Sciatic nerve (tissue), 2 donors: Measurements from ENCODE around the gene VWA2. TPM values are rescaled to one million over a fixed set of nuclear protein-coding genes. Genes with fewer than 3 reads are reported as not detected.
"Not testable (repeated sequence)": the region's sequence is repeated elsewhere in the genome, so short reads cannot be mapped to it uniquely, and the experiment has no call there.

Experiments used
- ATAC-seq: fragments of 200-7000 bp; cut with Tn5 transposase; one replicate; pipeline ENCODE4 v1.9.1; 2020; ENCODE audit warnings: mild to moderate bottlenecking, moderate library complexity
- DNase-seq: peaks from one replicate; pipeline ENCODE4 v3.0.0-alpha.2; 2020; ENCODE audit warnings: low spot score
- intact Hi-C: fragments of 100-400 bp; cut with DNase I; formaldehyde crosslinking; loops from one replicate; pipeline ENCODE4 v1.14.2; 2022
- total RNA-seq: library from RNA; stranded (reverse); fragmentation: NEBNext Ultra II Directional; extraction: Animal tissue kit (Norgen Biotek cat#: 25700); gene quantifications from one replicate; pipeline ENCODE4 v1.2.1, GENCODE V29; 2021
- donor health status: DM: no; HTN: no; CAD: no.
- donor health status: DM: no; HTN: no; CAD: no.

VWA2 gene
- total RNA-seq, 1 donor from 2014 or later = 0.62 TPM

- ATAC-seq = no peak
- DNase-seq = no peak
- intact Hi-C loops = no loop called here
Observed at GRCh38 chr10:114329634-114330365, 90.7 kb downstream of the VWA2 start.

- DNase-seq (no peak), ATAC-seq (peak; percentile 43)
- intact Hi-C loops = no loop called here
Observed at GRCh38 chr10:114332301-114333192, 93.5 kb downstream of the VWA2 start.

GRCh38 chr10:114333441-114333840 is 94.4 kb downstream of the VWA2 start:
- ATAC-seq, intact Hi-C loops, DNase-seq: not testable (repeated sequence)

GRCh38 chr10:114334301-114334700 is 95.2 kb downstream of the VWA2 start:
- DNase-seq = no peak
- ATAC-seq = peak; percentile 35
- intact Hi-C loops = no loop called here

GRCh38 chr10:114335614-114336013 is 96.6 kb downstream of the VWA2 start:
- intact Hi-C loops = no loop called here
- ATAC-seq (no peak), DNase-seq (no peak)

GRCh38 chr10:114336823-114337509 is 97.9 kb downstream of the VWA2 start:
- ATAC-seq (no peak), DNase-seq (no peak)
- intact Hi-C loops = no loop called here

GRCh38 chr10:114337510-114338462 is 98.7 kb downstream of the VWA2 start:
- intact Hi-C loops = no loop called here
- no peak for ATAC-seq
- no peak for DNase-seq

GRCh38 chr10:114340816-114341215 is 101.8 kb downstream of the VWA2 start:
- intact Hi-C loops = loop anchor here (10.0 kb wide), 1 partner anchor 64 kb away; the partner anchor contains the start of gene AFAP1L2
- DNase-seq (peak; percentile 61), ATAC-seq (peak; percentile 23)

Other genes with a start within 250 kb of the VWA2 start
- gene ADRB1, start 195.4 kb upstream of the VWA2 start, total RNA-seq = 0.76 TPM
- gene CCDC186, start 65.1 kb upstream of the VWA2 start, total RNA-seq = 23.1 TPM
- 0.31 TPM for gene TDRD1, start 59.9 kb upstream of the VWA2 start, total RNA-seq
- gene AFAP1L2, start 165.2 kb downstream of the VWA2 start, total RNA-seq = 144 TPM